Measurements from ENCODE around the gene AMPD2.

The AMPD2 gene

GRCh38 chr1:109605381-109605780 is 14.3 kb upstream of the AMPD2 start:
- Histone ChIP-seq H3K36me3 (ENCODE audit: low read depth) (peaks cover 6% of the 10 kb centered on the region), H3K4me3 (ENCODE audit: severe bottlenecking) (no peak overlapping the region), H3K4me1 (ENCODE audit: insufficient read depth, poor library complexity, severe bottlenecking) (no peaks in the 10 kb centered on the region), H3K27me3 (ENCODE audit: insufficient read depth, poor library complexity, severe bottlenecking) (no peaks in the 10 kb centered on the region), H3K27ac (ENCODE audit: poor library complexity, severe bottlenecking) (no peak overlapping the region), H3K9me3 (ENCODE audit: severe bottlenecking) (no peaks in the 10 kb centered on the region)
- no peak for DNase-seq (ENCODE audit: low spot score)
- TF ChIP-seq CTCF (IDR thresholded peaks at IDR 0.05; ENCODE audit: poor library complexity, severe bottlenecking): no peak
- ATAC-seq (ENCODE audit: low read depth): no peak

GRCh38 chr1:109609881-109610280 is 9.8 kb upstream of the AMPD2 start:
- no peaks in the 10 kb centered on the region for H3K27me3 ChIP-seq (ENCODE audit: insufficient read depth, poor library complexity, severe bottlenecking)
- no peak overlapping the region for H3K27ac ChIP-seq (ENCODE audit: poor library complexity, severe bottlenecking)
- DNase-seq (ENCODE audit: low spot score): no peak
- no peak overlapping the region for H3K4me3 ChIP-seq (ENCODE audit: severe bottlenecking)
- no peaks in the 10 kb centered on the region for H3K4me1 ChIP-seq (ENCODE audit: insufficient read depth, poor library complexity, severe bottlenecking)
- no peak for ATAC-seq (ENCODE audit: low read depth)
- no peaks in the 10 kb centered on the region for H3K9me3 ChIP-seq (ENCODE audit: severe bottlenecking)
- no peak for TF ChIP-seq CTCF (IDR thresholded peaks at IDR 0.05; ENCODE audit: poor library complexity, severe bottlenecking)
- no peaks in the 10 kb centered on the region for H3K36me3 ChIP-seq (ENCODE audit: low read depth)

- Histone ChIP-seq H3K27ac (ENCODE audit: poor library complexity, severe bottlenecking) (no peak overlapping the region), H3K36me3 (ENCODE audit: low read depth) (no peaks in the 10 kb centered on the region), H3K9me3 (ENCODE audit: severe bottlenecking) (no peaks in the 10 kb centered on the region), H3K27me3 (ENCODE audit: insufficient read depth, poor library complexity, severe bottlenecking) (no peaks in the 10 kb centered on the region), H3K4me3 (ENCODE audit: severe bottlenecking) (no peak overlapping the region), H3K4me1 (ENCODE audit: insufficient read depth, poor library complexity, severe bottlenecking) (no peaks in the 10 kb centered on the region)
- ATAC-seq (ENCODE audit: low read depth) (peak; percentile 14; the same call in 1 of the 3 replicates), DNase-seq (ENCODE audit: low spot score) (no peak)
- no peak for TF ChIP-seq CTCF (IDR thresholded peaks at IDR 0.05; ENCODE audit: poor library complexity, severe bottlenecking)
Observed at GRCh38 chr1:109610609-109611307, 8.9 kb upstream of the AMPD2 start.

GRCh38 chr1:109611308-109611990 is 8.2 kb upstream of the AMPD2 start:
- ATAC-seq (ENCODE audit: low read depth) (no peak), DNase-seq (ENCODE audit: low spot score) (no peak)
- H3K4me1 ChIP-seq (ENCODE audit: insufficient read depth, poor library complexity, severe bottlenecking): no peaks in the 10 kb centered on the region
- no peaks in the 10 kb centered on the region for H3K9me3 ChIP-seq (ENCODE audit: severe bottlenecking)
- no peak for TF ChIP-seq CTCF (IDR thresholded peaks at IDR 0.05; ENCODE audit: poor library complexity, severe bottlenecking)
- no peak overlapping the region for H3K27ac ChIP-seq (ENCODE audit: poor library complexity, severe bottlenecking)
- no peaks in the 10 kb centered on the region for H3K36me3 ChIP-seq (ENCODE audit: low read depth)
- H3K27me3 ChIP-seq (ENCODE audit: insufficient read depth, poor library complexity, severe bottlenecking): no peaks in the 10 kb centered on the region
- no peak overlapping the region for H3K4me3 ChIP-seq (ENCODE audit: severe bottlenecking)

All from RWPE2 (cell line).